IgD-negative memory B cell (primary cell): ENCODE results near the gene RETSAT. TPM values are rescaled to one million over a fixed set of nuclear protein-coding genes. Genes with fewer than 3 reads are reported as not detected.
"Not testable (repeated sequence)": the region's sequence is repeated elsewhere in the genome, so short reads cannot be mapped to it uniquely, and the experiment has no call there.

Source experiments
- H3K27ac Mint-ChIP-seq, 3 donors: one replicate each; pipeline ENCODE4 v1.8.0; 2020 to 2022; ENCODE audit warnings: mild to moderate bottlenecking in 3 of 3, mixed read lengths in 3 of 3, moderate library complexity in 1 of 3
- H3K27me3 Mint-ChIP-seq: one replicate; pipeline ENCODE4 v1.8.0; 2021; ENCODE audit warnings: mixed read lengths
- H3K36me3 Mint-ChIP-seq: one replicate; pipeline ENCODE4 v1.8.0; 2020; ENCODE audit warnings: mild to moderate bottlenecking, mixed read lengths
- H3K4me1 Mint-ChIP-seq, 3 donors: one replicate each; pipeline ENCODE4 v1.8.0; 2020 to 2022; ENCODE audit warnings: mixed read lengths in 3 of 3, mild to moderate bottlenecking in 1 of 3
- H3K4me3 Mint-ChIP-seq, 4 donors: one replicate each; pipeline ENCODE4 v1.8.0; 2020 to 2022; ENCODE audit warnings: mild to moderate bottlenecking in 4 of 4, mixed read lengths in 4 of 4, moderate library complexity in 3 of 4
- H3K9me3 Mint-ChIP-seq, 3 donors: one replicate each; pipeline ENCODE4 v1.8.0; 2020 to 2021; ENCODE audit warnings: mixed read lengths in 3 of 3, mild to moderate bottlenecking in 1 of 3
- polyA plus RNA-seq: library from polyadenylated mRNA; unstranded; fragments of 300-500 nt; fragmentation: Illumina TruSeq; gene quantifications from one replicate; pipeline ENCODE4 v1.2.3, GENCODE V29; 2021

The RETSAT gene
- polyA plus RNA-seq, 1 donor from 2014 or later: 10.6 TPM

DNA sequence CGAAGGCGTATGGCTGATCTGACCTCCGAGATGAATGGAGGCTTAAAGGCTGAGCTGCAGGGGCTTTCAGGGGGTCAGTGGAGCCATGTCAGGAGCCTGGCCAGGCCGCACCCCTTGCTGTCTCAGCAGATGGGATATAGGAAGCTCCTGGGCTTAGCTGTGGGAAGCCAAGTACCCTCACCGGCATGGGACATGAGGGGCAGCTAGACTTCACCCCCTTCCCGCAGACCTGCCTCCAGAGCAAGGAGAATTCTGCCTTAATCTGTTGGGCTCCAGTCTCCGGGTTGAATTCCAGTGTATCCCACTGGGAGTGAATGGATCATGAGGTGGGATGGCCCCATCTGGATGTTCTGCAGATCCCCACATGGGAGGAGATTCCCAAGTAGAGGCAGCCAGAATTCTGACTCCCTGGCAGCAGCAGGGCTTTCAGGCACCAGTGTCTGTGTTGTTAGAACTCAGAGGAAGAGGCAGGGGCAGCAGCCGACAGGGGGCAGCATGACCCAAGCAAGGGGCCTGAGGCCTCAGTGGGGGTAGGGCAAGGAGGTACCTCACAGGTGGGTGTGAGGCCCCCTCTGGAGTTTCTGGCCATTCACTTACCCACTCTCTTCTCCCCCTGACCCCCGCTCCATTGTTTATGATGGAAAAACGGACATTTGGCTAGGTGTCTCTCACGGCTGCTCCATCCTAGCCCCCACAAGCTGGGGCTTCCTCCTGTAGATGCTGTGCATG lies 36.8 kb upstream of the RETSAT start:
- peaks cover 16 to 30% (median 17%) of the 10 kb centered on the region in 3 donors for H3K4me1 Mint-ChIP-seq
- no peaks in the 10 kb centered on the region for H3K27me3 Mint-ChIP-seq
- peak overlapping the region in 1 of 4 donors; percentile 27 for H3K4me3 Mint-ChIP-seq
- no peaks in the 10 kb centered on the region for H3K9me3 Mint-ChIP-seq
- peak overlapping the region; percentile 83 to 93 (median 89) for H3K27ac Mint-ChIP-seq
- peaks cover 3% of the 10 kb centered on the region for H3K36me3 Mint-ChIP-seq

DNA sequence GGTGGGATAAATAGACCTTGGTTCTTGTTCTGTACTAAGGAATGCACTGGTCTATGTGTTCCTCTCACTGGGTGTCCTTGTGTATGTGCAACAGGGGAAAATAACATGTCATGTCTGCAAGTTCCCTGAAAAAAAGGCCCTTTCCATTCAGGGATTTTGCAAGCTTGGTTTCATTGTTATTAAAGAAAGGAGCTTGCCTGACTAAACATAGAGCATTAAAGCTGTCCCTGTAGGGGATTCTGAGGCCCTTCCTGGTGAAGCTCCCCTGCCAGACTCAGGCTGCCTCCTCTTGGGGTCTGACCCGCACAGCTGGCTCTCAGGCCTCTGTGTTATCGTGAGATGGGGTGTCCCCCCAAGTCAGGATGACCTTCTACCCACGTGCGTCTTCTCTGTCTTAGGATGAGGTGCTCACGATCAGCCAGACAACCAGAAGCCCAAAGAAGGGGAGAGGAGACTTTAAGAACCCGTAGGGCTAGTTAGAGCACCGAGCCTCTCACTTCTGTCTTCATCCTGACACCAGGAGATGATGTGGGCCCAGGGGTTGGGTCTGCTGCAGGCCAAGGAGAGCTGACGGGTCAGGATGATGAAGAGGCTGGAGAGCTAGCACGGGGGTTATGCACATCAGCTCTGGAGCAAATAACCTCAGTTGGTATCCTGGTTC lies 34.7 kb upstream of the RETSAT start:
- Mint-ChIP-seq H3K27me3 (no peaks in the 10 kb centered on the region), H3K4me1 (peaks cover 13 to 33% (median 18%) of the 10 kb centered on the region in 3 donors), H3K9me3 (no peaks in the 10 kb centered on the region), H3K4me3 (no peak overlapping the region), H3K27ac (peak overlapping the region; percentile 17 to 87 (median 56)), H3K36me3 (peaks cover 3% of the 10 kb centered on the region)

DNA sequence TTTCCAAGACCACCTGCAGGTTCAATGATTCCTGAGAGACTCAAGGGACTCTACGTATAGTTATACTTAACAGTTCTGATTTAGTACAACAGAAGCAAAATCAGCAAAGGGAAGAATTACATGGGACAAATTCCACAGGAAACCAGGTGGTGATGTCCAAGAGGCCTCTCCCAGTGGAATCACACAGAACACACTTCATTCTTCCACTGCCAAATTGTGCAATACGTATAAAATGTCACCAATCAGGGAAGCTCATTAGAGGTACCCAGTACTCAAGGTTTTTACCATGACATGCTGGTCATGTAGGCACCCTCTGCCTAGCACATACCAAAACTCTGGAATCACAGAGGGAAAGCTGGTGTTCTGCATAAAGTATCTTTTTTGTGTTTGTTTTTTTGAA lies 33.4 kb upstream of the RETSAT start:
- Mint-ChIP-seq H3K4me1 (peaks cover 9 to 24% (median 10%) of the 10 kb centered on the region in 3 donors), H3K9me3 (no peaks in the 10 kb centered on the region), H3K27me3 (no peaks in the 10 kb centered on the region), H3K27ac (peak overlapping the region in 1 of 3 donors; percentile 31), H3K36me3 (peaks cover 4% of the 10 kb centered on the region), H3K4me3 (no peak overlapping the region)

DNA sequence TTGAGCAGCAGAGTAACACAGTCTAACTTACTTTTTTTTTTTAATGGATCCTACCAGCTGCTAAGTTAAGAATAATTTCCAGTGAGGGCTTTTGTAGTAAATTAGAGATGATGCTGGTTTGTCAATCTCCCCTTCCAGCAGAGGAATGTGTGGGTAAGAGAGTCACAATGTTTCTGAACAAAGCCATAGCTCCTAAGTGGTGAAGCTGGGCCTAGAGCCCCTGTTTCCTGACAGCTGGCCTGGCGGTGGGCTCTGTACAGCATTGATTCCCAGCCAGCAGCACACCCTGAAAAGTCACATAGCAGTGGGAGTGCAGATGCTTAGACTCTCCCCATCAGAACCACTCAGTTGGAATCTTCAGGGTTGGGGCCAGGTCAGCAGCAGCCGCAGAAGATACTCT lies 31.4 kb upstream of the RETSAT start:
- Mint-ChIP-seq H3K4me3 (no peak overlapping the region), H3K36me3 (peaks cover 4% of the 10 kb centered on the region), H3K27ac (no peak overlapping the region), H3K27me3 (no peaks in the 10 kb centered on the region), H3K9me3 (no peaks in the 10 kb centered on the region), H3K4me1 (peaks cover 0 to 10% (median 1%) of the 10 kb centered on the region in 3 donors)

GRCh38 chr2:85383850-85384249 lies 29.5 kb upstream of the RETSAT start:
- no peak overlapping the region for H3K4me3 Mint-ChIP-seq
- peaks cover 0 to 4% (median 1%) of the 10 kb centered on the region in 3 donors for H3K9me3 Mint-ChIP-seq
- no peaks in the 10 kb centered on the region for H3K27me3 Mint-ChIP-seq
- H3K4me1 Mint-ChIP-seq: peaks cover 0 to 9% (median 1%) of the 10 kb centered on the region in 3 donors
- peaks cover 8% of the 10 kb centered on the region for H3K36me3 Mint-ChIP-seq
- peak overlapping the region in 1 of 3 donors; percentile 49 for H3K27ac Mint-ChIP-seq

DNA sequence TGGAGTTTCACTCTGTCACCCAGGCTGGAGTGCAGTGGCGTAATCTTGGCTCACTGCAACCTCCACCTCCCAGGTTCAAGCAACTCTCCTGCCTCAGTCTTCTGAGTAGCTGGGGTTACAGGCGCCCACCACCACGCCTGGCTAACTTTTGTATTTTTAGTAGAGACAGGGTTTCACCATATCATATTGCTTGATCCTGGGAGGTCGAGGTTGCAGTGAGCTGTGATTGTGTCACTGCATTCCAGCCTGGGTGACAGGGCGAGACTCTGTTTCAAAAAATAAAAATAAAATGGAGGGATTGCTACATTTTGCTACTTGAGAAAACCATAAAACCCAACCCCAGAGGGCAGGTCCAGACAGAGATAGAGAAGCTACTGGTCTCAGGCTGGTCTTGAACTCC lies 28.8 kb upstream of the RETSAT start:
- peaks cover 14% of the 10 kb centered on the region for H3K36me3 Mint-ChIP-seq
- not testable (repeated sequence) for H3K27ac Mint-ChIP-seq, H3K9me3 Mint-ChIP-seq, H3K4me3 Mint-ChIP-seq, H3K4me1 Mint-ChIP-seq, H3K27me3 Mint-ChIP-seq

- no peaks in the 10 kb centered on the region for H3K27me3 Mint-ChIP-seq
- no peak overlapping the region for H3K27ac Mint-ChIP-seq
- H3K4me1 Mint-ChIP-seq: peaks cover 0 to 5% (median 3%) of the 10 kb centered on the region in 3 donors
- peaks cover 20% of the 10 kb centered on the region for H3K36me3 Mint-ChIP-seq
- no peak overlapping the region for H3K4me3 Mint-ChIP-seq
- H3K9me3 Mint-ChIP-seq: peaks cover 0 to 4% (median 4%) of the 10 kb centered on the region in 3 donors
Observed at GRCh38 chr2:85380048-85380447, 25.7 kb upstream of the RETSAT start.

GRCh38 chr2:85378257-85378656 lies 23.9 kb upstream of the RETSAT start:
- Mint-ChIP-seq H3K4me3 (no peak overlapping the region), H3K27me3 (no peaks in the 10 kb centered on the region), H3K36me3 (peaks cover 24% of the 10 kb centered on the region), H3K4me1 (peaks cover 0 to 3% (median 0%) of the 10 kb centered on the region in 3 donors), H3K27ac (peak overlapping the region in 1 of 3 donors; percentile 13), H3K9me3 (peaks cover 0 to 5% (median 4%) of the 10 kb centered on the region in 3 donors)

GRCh38 chr2:85377083-85377482 lies 22.8 kb upstream of the RETSAT start:
- Mint-ChIP-seq H3K27me3 (no peaks in the 10 kb centered on the region), H3K27ac (no peak overlapping the region), H3K4me1 (peaks cover 0 to 3% (median 0%) of the 10 kb centered on the region in 3 donors), H3K4me3 (no peak overlapping the region), H3K36me3 (peaks cover 25% of the 10 kb centered on the region), H3K9me3 (peaks cover 0 to 6% (median 4%) of the 10 kb centered on the region in 3 donors)

DNA sequence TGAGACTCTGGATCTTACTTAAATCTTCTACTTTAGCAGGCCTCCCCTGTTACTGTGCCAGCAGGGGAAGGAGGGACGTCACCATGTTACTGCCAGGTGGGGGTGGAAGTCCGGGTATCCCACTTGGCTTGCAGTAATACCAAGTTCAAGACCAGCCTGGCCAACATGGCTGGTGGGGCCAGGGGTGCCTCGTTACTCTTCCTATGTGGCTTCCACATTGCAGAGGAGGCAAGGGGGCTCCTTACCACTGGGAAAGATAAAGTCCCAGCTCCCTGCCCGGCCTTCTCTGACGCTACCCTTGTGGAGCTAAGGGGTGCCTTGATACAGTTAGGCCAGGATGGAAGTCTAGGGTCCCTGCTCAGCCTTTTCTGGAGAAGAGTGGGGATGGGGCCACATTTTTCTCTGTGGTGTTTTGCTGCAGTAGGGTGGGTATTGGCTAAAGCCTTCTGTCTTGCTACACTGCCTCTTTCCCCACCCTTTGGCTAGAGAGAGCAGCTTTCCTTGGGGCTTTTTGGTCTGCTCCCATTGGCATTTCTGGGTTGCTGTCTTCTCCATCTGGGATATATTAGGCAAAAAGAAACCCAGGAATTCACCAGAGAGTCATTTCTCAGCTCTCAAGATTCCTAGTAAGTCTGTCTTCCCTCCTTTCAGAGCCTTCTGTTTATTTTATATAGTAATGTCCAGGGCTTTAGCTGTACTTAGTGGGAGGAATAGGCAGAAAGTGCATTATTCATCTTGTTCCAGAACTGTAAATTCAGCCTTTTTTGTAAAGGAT lies 22.1 kb upstream of the RETSAT start:
- H3K4me1 Mint-ChIP-seq: peaks cover 0 to 3% (median 0%) of the 10 kb centered on the region in 3 donors
- H3K27me3 Mint-ChIP-seq: no peaks in the 10 kb centered on the region
- H3K36me3 Mint-ChIP-seq: peaks cover 26% of the 10 kb centered on the region
- no peak overlapping the region for H3K4me3 Mint-ChIP-seq
- H3K9me3 Mint-ChIP-seq: peaks cover 0 to 6% (median 4%) of the 10 kb centered on the region in 3 donors
- H3K27ac Mint-ChIP-seq: no peak overlapping the region

- peaks cover 13% of the 10 kb centered on the region for H3K36me3 Mint-ChIP-seq
- H3K27me3 Mint-ChIP-seq: no peaks in the 10 kb centered on the region
- no peak overlapping the region for H3K4me3 Mint-ChIP-seq
- peaks cover 0 to 2% (median 0%) of the 10 kb centered on the region in 3 donors for H3K9me3 Mint-ChIP-seq
- H3K4me1 Mint-ChIP-seq: peaks cover 0 to 5% (median 0%) of the 10 kb centered on the region in 3 donors
- H3K27ac Mint-ChIP-seq: no peak overlapping the region
Observed at GRCh38 chr2:85371045-85371444, 16.7 kb upstream of the RETSAT start.

DNA sequence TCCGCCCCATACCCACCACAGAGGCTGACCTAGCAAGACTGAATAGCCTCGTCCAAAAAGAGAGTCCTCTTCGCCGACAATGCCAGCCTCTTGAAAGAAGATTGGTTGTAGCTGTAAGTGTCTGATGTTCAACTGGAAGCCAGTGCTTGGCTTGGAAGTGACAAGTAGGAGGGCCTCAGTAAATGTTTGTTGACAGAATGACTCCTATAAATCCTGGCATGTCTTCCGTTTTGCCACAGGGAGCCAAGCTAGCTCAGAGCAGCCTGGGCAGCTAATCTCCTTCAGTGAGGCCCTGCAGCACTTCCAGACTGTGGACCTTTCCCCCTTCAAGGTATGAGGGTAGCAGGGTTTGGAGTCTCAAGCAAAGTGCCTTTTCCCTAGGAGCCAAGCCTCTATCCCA lies 15.2 kb upstream of the RETSAT start:
- Mint-ChIP-seq H3K4me1 (peaks cover 0 to 1% (median 0%) of the 10 kb centered on the region in 3 donors), H3K36me3 (peaks cover 8% of the 10 kb centered on the region), H3K27ac (no peak overlapping the region), H3K4me3 (no peak overlapping the region), H3K9me3 (peaks cover 0 to 2% (median 0%) of the 10 kb centered on the region in 3 donors), H3K27me3 (no peaks in the 10 kb centered on the region)

- H3K9me3 Mint-ChIP-seq: peaks cover 0 to 2% (median 0%) of the 10 kb centered on the region in 3 donors
- no peaks in the 10 kb centered on the region for H3K27me3 Mint-ChIP-seq
- H3K36me3 Mint-ChIP-seq: peaks cover 8% of the 10 kb centered on the region
Observed at GRCh38 chr2:85368921-85369320, 14.6 kb upstream of the RETSAT start.

GRCh38 chr2:85367180-85367579 lies 12.9 kb upstream of the RETSAT start:
- Mint-ChIP-seq H3K4me3 (no peak overlapping the region), H3K9me3 (no peaks in the 10 kb centered on the region), H3K27me3 (no peaks in the 10 kb centered on the region), H3K36me3 (peaks cover 10% of the 10 kb centered on the region), H3K27ac (no peak overlapping the region), H3K4me1 (peaks cover 0 to 1% (median 0%) of the 10 kb centered on the region in 3 donors)

More at GRCh38 chr2:85368921-85369320, 14.6 kb upstream of the RETSAT start:
- Mint-ChIP-seq H3K4me1 (peaks cover 0 to 1% (median 0%) of the 10 kb centered on the region in 3 donors), H3K4me3 (no peak overlapping the region), H3K27ac (no peak overlapping the region)
